HL-60/S4 treated with retinoic acid at 250 ng/mL for 4 days and 3 days (cell line): ENCODE results near the gene DEDD.

Experiments
- in situ Hi-C: fragments of 300-500 bp; cut with MboI; formaldehyde crosslinking; loops from 2 replicates; pipeline ENCODE4 v1.7.0; 2022; ENCODE audit warnings: low sequenced_read_pairs

The DEDD gene

GRCh38 chr1:161096015-161096414 lies 36.5 kb downstream of the DEDD start:
- in situ Hi-C loops: no loop called here

DNA sequence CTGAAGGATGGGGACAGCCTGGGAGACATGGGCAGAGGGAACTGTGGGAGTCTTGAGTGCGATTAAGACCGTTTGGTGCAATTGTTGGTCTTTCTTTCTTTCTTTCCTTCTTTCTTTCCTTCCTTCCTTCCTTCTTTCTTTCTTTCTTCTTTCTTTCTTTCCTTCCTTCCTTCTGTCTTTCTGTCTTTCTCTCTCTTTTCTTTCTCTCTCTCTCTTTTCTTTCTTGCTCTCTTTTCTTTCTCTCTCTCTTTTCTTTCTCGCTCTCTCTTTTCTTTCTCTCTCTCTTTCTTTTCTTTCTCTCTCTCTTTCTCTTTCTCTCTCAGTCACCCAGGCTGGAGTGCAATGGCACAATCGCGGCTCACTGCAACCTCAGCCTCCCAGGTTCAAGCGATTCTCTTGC lies 37.2 kb downstream of the DEDD start:
- in situ Hi-C loops: no loop called here

DNA sequence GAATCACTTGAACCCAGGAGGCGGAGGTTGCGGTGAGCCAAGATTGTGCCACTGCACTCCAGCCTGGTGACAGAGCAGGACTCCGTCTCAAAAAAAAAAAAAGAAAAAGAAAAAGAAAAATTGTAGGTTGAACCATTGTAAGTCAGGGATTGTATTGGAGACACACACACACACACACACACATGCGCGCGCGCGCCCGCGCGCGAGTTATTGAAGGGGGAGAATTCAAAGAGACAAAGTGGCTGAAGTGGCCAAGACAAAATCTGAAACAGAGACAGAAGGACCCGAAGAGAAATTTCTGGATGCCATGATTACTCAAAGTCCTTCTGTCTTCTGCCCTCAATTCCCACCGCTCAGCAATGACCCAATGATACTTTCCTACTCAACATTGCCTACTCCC lies 38.0 kb downstream of the DEDD start:
- in situ Hi-C loops: no loop called here

GRCh38 chr1:161092621-161093028 lies 39.8 kb downstream of the DEDD start:
- in situ Hi-C loops: no loop called here

- in situ Hi-C loops: no loop called here
Observed at GRCh38 chr1:161091796-161092507, 40.5 kb downstream of the DEDD start.

GRCh38 chr1:161091093-161091492 lies 41.4 kb downstream of the DEDD start:
- in situ Hi-C loops: no loop called here

DNA sequence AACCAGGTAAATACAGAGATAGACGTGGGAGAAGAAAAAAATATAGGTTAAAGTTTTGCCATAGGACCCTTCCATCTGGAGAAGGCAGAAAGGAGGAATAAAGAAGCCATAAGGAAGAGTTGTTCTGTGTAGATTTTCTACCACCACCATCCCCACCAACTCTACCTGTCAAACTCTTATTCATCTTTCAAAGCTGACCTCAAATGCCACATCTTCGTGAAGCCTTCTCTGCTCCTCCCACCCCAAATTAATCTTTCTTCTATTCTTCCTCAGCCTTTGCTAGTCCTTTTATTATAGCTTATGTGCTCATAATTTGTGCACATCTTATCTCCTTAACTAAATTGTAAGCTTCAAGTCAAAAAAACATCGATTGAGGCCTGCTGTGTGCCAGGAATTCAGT lies 41.9 kb downstream of the DEDD start:
- in situ Hi-C loops: no loop called here

GRCh38 chr1:161089938-161090337 lies 42.5 kb downstream of the DEDD start:
- in situ Hi-C loops: no loop called here

GRCh38 chr1:161089251-161089924 lies 43.1 kb downstream of the DEDD start, which contains the start of gene NECTIN4:
NECTIN4 (minus strand) TSS chr1:161089558; CDS start chr1:161089296, 262 bp downstream.
- in situ Hi-C loops: no loop called here

- in situ Hi-C loops: no loop called here
Observed at GRCh38 chr1:161088587-161089110, 43.8 kb downstream of the DEDD start.

DNA sequence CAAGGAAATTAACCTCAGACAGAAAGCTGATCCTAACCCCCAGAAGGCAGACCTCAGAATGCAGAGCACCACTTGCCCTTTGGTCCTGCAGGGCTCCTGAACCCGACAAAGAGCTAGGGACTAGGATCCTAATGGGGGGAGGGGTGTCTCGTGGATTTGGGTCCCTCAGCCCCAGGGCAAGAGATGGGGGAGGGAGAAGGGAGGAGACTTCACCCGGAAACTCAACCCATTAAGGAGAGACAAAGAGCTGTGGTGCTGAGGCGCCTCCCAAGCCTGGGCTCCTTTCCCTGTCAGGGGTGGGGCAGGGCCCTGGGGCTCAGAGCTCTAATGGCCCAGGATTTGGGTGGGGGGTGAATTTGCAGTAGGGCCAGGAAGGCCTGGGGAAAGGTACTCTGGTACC lies 46.0 kb downstream of the DEDD start:
- in situ Hi-C loops: no loop called here

DNA sequence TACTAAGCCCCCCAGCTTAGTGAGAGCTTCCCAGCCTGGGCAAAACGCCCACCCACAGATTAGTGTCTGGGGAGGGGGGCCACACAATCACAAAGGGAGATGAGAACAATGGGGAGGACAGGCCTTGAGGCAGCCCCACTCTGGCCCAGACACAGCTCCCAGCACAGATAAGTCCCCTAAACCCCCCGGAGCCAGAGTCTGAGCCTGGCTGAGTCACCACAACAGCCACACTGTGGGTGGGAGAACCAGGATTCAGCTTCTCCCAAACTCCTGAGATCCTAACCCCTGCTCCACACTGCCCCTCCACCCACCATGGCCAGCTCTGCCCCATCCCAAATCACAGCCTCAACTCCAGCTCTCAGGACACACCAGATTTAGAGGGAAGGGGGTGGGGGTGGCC lies 47.3 kb downstream of the DEDD start:
- in situ Hi-C loops: no loop called here

- in situ Hi-C loops: no loop called here
Observed at GRCh38 chr1:161084597-161084988, 47.9 kb downstream of the DEDD start.

GRCh38 chr1:161083748-161084596 lies 48.5 kb downstream of the DEDD start:
- in situ Hi-C loops: no loop called here

DNA sequence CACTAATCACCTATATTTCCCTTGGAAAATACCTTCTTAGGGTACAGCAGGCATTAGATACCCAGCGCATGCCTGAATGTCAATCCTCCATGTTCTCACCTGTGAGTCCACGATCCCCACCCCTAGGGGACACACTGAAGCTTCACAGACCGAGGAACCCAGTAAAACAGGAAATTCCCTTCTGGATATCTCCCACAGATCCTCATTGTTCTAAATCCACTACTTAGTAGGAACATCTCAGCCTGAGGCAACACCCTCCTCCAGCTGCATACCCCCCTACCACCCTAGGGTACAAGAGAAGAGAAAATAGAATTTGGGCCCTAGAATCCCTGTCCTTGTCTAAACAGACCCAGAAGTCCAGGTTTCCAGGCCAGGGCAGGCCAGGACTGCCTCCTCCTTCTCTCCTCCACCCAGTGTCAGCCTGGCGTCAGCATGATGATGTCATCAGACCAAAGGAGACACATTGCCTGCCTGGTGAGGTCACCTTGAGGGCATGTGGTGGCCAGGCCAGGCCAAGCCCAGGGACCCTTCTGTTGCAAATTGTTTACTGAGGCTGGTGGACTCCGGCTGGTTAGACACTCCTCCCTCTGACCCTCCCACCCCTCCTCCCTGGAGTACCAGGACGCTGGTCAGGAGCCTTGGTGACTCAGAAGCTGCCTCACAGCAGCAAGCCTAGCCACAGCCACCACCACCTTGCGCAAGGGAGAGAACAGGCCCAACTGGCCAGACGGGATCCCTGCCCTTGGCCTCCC lies 49.3 kb downstream of the DEDD start:
- in situ Hi-C loops: no loop called here

DNA sequence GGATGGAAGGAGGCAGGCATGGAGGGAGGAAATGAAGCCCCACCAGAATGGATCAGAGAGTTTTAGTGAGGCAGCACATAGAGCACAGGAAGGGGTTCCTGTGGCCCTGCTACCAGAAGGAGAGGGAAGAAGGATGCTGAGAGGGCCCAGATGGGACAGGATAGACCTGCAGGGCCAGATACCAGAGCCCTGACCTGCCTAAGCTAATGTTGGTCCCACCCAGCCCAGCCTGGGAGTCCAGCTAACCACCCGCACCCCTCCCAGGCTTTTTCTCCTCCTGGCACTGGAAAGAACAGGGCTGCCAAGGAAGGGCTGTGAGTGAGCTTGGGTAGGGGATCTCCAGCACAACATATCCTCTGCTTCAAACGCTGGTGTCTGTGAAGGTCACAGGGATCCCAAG lies 50.0 kb downstream of the DEDD start:
- in situ Hi-C loops: no loop called here

- in situ Hi-C loops: no loop called here
Observed at GRCh38 chr1:161081519-161081918, 50.9 kb downstream of the DEDD start.

- in situ Hi-C loops: no loop called here
Observed at GRCh38 chr1:161080441-161081405, 51.7 kb downstream of the DEDD start.

- in situ Hi-C loops: no loop called here
Observed at GRCh38 chr1:161079436-161080110, 52.9 kb downstream of the DEDD start.
